C4-2B (cell line): Measurements from ENCODE around the gene NEUROG3.

Experiments used
- H3K27ac ChIP-seq: fragments of 450-650 bp; 2 replicates; pipeline ENCODE4 v1.5.1; 2017
- CTCF ChIP-seq: fragments of 450-650 bp; conservative IDR thresholded peaks from 2 replicates; pipeline ENCODE4 v1.5.1; 2017; ENCODE audit warnings: mild to moderate bottlenecking
- ZFX ChIP-seq: fragments of 450-650 bp; IDR thresholded peaks from 2 replicates; pipeline ENCODE4 v1.6.1; 2017

Gene NEUROG3

DNA sequence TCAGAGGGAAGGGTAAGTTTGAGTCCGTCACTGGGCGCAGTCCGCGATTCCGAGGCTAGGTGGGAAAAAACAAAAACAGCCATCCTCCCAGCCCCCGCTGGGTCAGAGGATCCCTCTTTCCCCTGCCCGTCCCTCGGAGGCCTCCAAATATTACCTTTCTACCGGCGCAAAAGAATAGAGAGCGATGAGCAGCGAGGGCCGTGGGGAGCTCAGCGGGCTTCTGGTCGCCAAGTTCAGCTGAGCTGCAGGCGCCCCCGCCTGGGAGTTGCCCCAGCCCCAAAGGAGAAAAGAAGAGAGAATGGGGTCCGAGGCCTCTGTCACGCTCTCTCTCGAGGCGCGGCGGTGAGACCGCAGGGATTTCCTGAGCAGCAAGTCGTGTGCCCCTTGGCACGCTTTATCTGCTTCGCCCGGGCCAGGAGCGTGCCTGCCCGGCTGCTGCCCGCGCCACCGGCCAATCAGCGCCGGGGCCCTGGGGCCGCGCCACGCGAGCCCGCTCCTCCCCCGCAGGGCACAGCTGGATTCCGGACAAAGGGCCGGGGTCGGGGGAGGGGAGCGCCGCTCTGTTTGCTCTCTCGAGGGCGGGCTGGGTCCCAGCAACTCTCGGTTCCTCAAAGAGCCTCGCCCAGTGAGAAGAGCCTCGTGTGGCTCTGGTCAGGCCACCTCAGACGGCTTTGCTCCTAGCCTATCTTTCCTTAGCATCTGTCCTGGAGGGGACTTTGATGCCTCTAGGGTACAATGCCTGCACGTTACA lies at the start of gene NEUROG3:
NEUROG3 (minus strand) TSS at position 367 of the 751 bp plus-strand sequence. CDS start 379 bp downstream, outside the sequence.
- no peak for TF ChIP-seq CTCF
- TF ChIP-seq ZFX = no peak
- no peak within 1 kb of the TSS for H3K27ac ChIP-seq

- H3K27ac ChIP-seq = no peak overlapping the region
- TF ChIP-seq ZFX = no peak
Measured at GRCh38 chr10:69620625-69621024, 47.4 kb upstream of the NEUROG3 start.

DNA sequence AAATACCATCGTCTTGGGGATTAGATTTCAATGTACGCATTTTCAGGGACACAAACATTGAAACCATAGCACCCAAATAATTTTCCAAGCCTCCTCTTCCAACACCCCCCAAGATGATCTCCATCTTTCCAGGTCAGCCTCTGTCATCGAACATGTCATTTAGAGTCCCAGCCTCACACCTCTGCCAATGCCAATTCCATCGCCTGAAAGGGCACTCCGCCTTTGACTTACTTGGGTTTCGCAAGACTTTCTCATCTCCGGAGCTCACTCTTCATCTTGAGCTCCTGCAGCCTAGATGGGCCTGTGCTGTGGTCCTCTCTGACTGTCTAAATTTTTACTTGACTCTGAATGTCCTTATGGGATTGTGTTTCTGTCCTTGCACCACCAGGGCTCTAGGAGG lies 46.4 kb upstream of the NEUROG3 start:
- no peak for TF ChIP-seq ZFX
- TF ChIP-seq CTCF = no peak
- H3K27ac ChIP-seq = no peak overlapping the region

DNA sequence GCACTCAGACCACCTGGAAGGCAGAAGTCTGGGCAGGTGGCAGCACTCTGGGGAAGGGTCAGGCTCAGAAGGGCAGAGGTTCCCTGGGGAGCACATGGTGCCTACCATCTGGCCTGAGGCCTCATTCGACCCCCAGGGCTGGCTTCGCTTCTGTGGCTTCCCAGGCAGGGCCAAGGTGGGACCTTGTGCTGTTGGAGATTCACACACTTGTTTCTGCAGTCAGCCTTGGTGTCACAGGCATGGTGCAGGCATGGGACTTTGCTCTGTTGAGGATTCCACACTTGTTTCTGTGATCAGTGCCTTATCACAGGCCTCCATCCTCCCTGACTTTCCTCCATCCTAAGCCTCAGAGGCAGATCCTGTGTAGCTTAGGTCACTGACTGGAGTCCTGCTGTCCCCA lies 45.5 kb upstream of the NEUROG3 start:
- TF ChIP-seq CTCF (no peak), ZFX (no peak)
- H3K27ac ChIP-seq = no peak overlapping the region

DNA sequence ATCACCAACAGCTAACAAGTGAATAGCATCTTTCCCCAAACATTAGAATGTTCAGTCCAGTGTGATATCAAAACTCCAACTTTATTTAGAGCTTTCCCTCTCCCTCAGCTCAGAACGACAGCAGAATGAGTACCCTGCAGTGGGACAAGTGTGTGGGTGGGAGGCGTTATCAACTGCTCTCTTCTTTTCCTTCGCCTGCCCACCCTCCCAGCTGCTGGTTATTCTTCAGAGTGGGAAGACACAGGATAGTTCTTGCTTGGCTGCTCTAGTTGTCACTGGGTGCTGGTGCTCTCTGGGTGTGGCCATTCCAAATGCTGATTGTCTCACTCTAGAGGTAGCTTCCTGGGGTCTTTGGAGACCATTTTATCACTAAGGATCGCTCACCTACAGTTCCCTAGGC lies 43.1 kb upstream of the NEUROG3 start:
- no peak for TF ChIP-seq CTCF
- TF ChIP-seq ZFX = no peak
- no peak overlapping the region for H3K27ac ChIP-seq

GRCh38 chr10:69614130-69614529 lies 40.9 kb upstream of the NEUROG3 start:
- TF ChIP-seq ZFX (no peak), CTCF (no peak)

DNA sequence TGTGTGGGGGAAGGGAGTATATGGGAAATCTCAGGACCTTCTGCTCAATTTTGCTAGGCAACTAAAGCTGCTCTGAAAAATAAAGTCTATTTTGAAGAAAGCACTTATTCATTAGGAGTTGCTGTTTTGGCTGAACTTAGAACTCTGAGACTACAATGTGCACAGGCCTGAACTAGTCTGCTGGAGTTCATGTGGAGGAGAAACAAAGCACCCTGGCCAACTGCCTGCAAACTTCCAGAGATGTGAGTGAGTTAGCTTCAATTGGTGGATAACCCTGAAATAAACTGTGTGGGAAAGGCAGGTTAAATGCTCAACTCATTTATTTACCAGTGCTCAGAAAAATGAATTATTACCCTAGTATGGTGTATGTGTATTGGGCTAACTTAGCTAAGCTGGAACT lies 39.5 kb upstream of the NEUROG3 start:
- H3K27ac ChIP-seq = no peak overlapping the region
- no peak for TF ChIP-seq ZFX

More at GRCh38 chr10:69614130-69614529, 40.9 kb upstream of the NEUROG3 start:
- H3K27ac ChIP-seq = no peak overlapping the region

- H3K27ac ChIP-seq = no peak overlapping the region
- no peak for TF ChIP-seq ZFX
- TF ChIP-seq CTCF = no peak
Measured at GRCh38 chr10:69609077-69609476, 35.9 kb upstream of the NEUROG3 start.
